C4-2B (cell line): ENCODE results near the gene ALG6.

Experiments used
- H3K27ac ChIP-seq: fragments of 450-650 bp; 2 replicates; pipeline ENCODE4 v1.5.1; 2017
- ZFX ChIP-seq: fragments of 450-650 bp; IDR thresholded peaks from 2 replicates; pipeline ENCODE4 v1.6.1; 2017
- TF ChIP-seq, protein P1 (sequence below): fragments of 450-650 bp; conservative IDR thresholded peaks from 2 replicates; pipeline ENCODE4 v1.5.1; 2017; ENCODE audit warnings: mild to moderate bottlenecking

The ALG6 gene

GRCh38 chr1:63367215-63368103 lies at the start of gene ALG6:
TSS of gene ALG6 (plus strand) at chr1:63367627. CDS start at chr1:63370978, 3,351 bp downstream.
- TF ChIP-seq, protein P1, sequence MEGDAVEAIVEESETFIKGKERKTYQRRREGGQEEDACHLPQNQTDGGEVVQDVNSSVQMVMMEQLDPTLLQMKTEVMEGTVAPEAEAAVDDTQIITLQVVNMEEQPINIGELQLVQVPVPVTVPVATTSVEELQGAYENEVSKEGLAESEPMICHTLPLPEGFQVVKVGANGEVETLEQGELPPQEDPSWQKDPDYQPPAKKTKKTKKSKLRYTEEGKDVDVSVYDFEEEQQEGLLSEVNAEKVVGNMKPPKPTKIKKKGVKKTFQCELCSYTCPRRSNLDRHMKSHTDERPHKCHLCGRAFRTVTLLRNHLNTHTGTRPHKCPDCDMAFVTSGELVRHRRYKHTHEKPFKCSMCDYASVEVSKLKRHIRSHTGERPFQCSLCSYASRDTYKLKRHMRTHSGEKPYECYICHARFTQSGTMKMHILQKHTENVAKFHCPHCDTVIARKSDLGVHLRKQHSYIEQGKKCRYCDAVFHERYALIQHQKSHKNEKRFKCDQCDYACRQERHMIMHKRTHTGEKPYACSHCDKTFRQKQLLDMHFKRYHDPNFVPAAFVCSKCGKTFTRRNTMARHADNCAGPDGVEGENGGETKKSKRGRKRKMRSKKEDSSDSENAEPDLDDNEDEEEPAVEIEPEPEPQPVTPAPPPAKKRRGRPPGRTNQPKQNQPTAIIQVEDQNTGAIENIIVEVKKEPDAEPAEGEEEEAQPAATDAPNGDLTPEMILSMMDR: no peak; the same call in 1 of the 2 replicates
- peak; percentile 32; the same call in 1 of the 2 replicates for TF ChIP-seq ZFX
- peak within 1 kb of the TSS; percentile 78 for H3K27ac ChIP-seq

DNA sequence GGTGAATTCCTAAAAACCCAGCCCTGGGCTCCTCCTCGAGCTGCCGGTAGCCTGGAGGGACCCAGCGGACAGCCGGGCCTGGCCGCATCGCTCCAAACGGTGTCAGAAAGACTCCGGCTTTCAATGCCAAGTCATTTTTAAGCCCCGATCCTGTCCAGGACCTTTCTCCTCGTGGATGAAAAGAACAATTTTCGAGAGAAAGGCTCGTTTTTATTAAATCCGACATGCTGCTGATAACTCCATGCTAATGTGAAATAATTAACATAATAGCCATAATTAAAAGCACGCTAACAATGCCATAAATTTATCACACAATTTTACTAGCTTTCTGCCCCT lies 49.6 kb upstream of the ALG6 start:
- peak overlapping the region; percentile 26; the same call in 1 of the 2 replicates for H3K27ac ChIP-seq

GRCh38 chr1:63318201-63318979 lies 49.0 kb upstream of the ALG6 start:
- TF ChIP-seq, protein P1: no peak
- TF ChIP-seq ZFX: no peak
- no peak overlapping the region for H3K27ac ChIP-seq

More for the DNA sequence above, 49.6 kb upstream of the ALG6 start:
- TF ChIP-seq, protein P1: no peak
- no peak for TF ChIP-seq ZFX

- H3K27ac ChIP-seq: no peak overlapping the region
- TF ChIP-seq, protein P1: no peak
- no peak for TF ChIP-seq ZFX
Measured at GRCh38 chr1:63319046-63320021, 48.1 kb upstream of the ALG6 start.

GRCh38 chr1:63320022-63320721 lies 47.3 kb upstream of the ALG6 start:
- TF ChIP-seq, protein P1: no peak
- no peak for TF ChIP-seq ZFX
- no peak overlapping the region for H3K27ac ChIP-seq

GRCh38 chr1:63321066-63321784 lies 46.2 kb upstream of the ALG6 start:
- TF ChIP-seq, protein P1: no peak
- no peak for TF ChIP-seq ZFX
- H3K27ac ChIP-seq: no peak overlapping the region
